A673 (cell line): ENCODE data around the gene SLC28A1. TPM values are rescaled to one million over a fixed set of nuclear protein-coding genes. Genes with fewer than 3 reads are reported as not detected.
"Not testable (repeated sequence)": the region's sequence is repeated elsewhere in the genome, so short reads cannot be mapped to it uniquely, and the experiment has no call there.

Experiments used
- BruUV-seq: library from RNA; stranded (reverse); fragments of 400-500 nt; replicated peaks from 2 replicates; lab custom pipeline; 2021; lab: Mats Ljungman, UMichigan
- CTCF ChIA-PET: fragments of 300-600 bp; sonication (Branson Sonifier 250); formaldehyde crosslinking; loops from one replicate; lab custom pipeline; 2022; ENCODE audit warnings: antibody characterized with exemption; lab: Charles Lee
- POLR2A ChIA-PET: fragments of 300-600 bp; sonication (Branson Sonifier 250); formaldehyde crosslinking; loops from one replicate; lab custom pipeline; 2022; ENCODE audit warnings: antibody characterized with exemption; ENCODE audit not compliant: low non-redundant PET; lab: Charles Lee
- DNase-seq: peaks from one replicate; pipeline ENCODE4 v3.0.0-alpha.2; 2015; ENCODE audit warnings: low spot score
- H3K27ac ChIP-seq: fragments of 200-600 bp; sonication (generic); 2 replicates; pipeline ENCODE4 v1.5.1; 2016; ENCODE audit warnings: mixed run types, low read depth, mild to moderate bottlenecking, mixed read lengths, antibody characterized with exemption, low read length; ENCODE audit not compliant: poor library complexity, severe bottlenecking
- H3K27me3 ChIP-seq: fragments of 200-600 bp; sonication (generic); replicated peaks from 2 replicates; pipeline ENCODE4 v1.6.1; 2017; ENCODE audit warnings: mixed run types, low read depth, mild to moderate bottlenecking, mixed read lengths, antibody characterized with exemption, low read length; ENCODE audit not compliant: insufficient read depth, poor library complexity
- H3K36me3 ChIP-seq: fragments of 200-600 bp; sonication (generic); 2 replicates; pipeline ENCODE4 v1.6.1; 2016; ENCODE audit warnings: mixed run types, mild to moderate bottlenecking, mixed read lengths, antibody characterized with exemption, low read length; ENCODE audit not compliant: insufficient read depth, poor library complexity, severe bottlenecking
- H3K4me1 ChIP-seq: fragments of 200-600 bp; sonication (generic); 2 replicates; pipeline ENCODE4 v1.6.1; 2017; ENCODE audit warnings: mixed run types, mild to moderate bottlenecking, mixed read lengths, antibody characterized with exemption, low read length; ENCODE audit not compliant: insufficient read depth, poor library complexity, severe bottlenecking
- H3K4me3 ChIP-seq: fragments of 200-600 bp; sonication (generic); 2 replicates; pipeline ENCODE4 v1.5.1; 2016; ENCODE audit warnings: low read depth, mixed run types, mild to moderate bottlenecking, mixed read lengths, low read length; ENCODE audit not compliant: poor library complexity, severe bottlenecking
- H3K9me3 ChIP-seq: fragments of 200-600 bp; sonication (generic); 2 replicates; pipeline ENCODE4 v1.6.1; 2016; ENCODE audit warnings: mixed run types, low read depth, mild to moderate bottlenecking, mixed read lengths, antibody characterized with exemption, low read length; ENCODE audit not compliant: poor library complexity, severe bottlenecking
- EZH2 ChIP-seq: fragments of 200-600 bp; sonication (generic); IDR thresholded peaks from 2 replicates; pipeline ENCODE4 v1.6.1; 2017; ENCODE audit warnings: borderline replicate concordance, low read depth, mild to moderate bottlenecking, mixed read lengths, antibody characterized with exemption, low read length; ENCODE audit not compliant: poor library complexity, severe bottlenecking
- intact Hi-C: fragments of 100-400 bp; cut with micrococcal nuclease; formaldehyde crosslinking; loops from one replicate; pipeline ENCODE4 v1.10.0; 2022; ENCODE audit not compliant: unreplicated experiment
- total RNA-seq: library from RNA; stranded (reverse); gene quantifications from 2 replicates; pipeline ENCODE4 v1.2.3, GENCODE V29; 2021
- TF ChIP-seq, protein P1 (sequence below): fragments of 300-800, 200-600 bp; sonication (generic); conservative IDR thresholded peaks from 2 replicates; pipeline ENCODE4 v1.5.1; 2017; ENCODE audit warnings: low read depth, mild to moderate bottlenecking, antibody characterized with exemption, low read length, moderate library complexity, mixed read lengths

The SLC28A1 gene
- total RNA-seq, 1 experiment from 2014 or later = not detected

DNA sequence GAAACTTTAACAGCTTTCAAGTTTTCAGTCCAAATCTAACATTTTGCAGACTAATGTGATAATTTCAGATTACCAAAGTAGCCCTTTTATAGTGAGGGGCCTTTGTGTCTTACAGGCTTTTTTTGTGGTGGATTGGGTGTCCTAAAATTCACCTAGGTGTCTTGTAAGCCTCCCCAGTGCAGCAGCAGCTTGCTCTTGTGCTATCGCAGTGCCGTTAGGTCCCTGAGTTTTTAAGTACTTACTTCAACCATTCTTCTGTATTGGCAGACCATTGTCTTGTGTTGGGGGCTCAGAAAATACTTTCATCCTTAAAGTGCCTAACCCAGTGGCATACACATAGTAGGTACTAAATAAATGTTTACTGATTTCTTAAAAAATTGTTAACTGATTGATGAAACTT is 99.2 kb downstream of the SLC28A1 start:
- H3K27me3 ChIP-seq = no peaks in the 10 kb centered on the region
- TF ChIP-seq EZH2 = no peak
- TF ChIP-seq, protein P1, sequence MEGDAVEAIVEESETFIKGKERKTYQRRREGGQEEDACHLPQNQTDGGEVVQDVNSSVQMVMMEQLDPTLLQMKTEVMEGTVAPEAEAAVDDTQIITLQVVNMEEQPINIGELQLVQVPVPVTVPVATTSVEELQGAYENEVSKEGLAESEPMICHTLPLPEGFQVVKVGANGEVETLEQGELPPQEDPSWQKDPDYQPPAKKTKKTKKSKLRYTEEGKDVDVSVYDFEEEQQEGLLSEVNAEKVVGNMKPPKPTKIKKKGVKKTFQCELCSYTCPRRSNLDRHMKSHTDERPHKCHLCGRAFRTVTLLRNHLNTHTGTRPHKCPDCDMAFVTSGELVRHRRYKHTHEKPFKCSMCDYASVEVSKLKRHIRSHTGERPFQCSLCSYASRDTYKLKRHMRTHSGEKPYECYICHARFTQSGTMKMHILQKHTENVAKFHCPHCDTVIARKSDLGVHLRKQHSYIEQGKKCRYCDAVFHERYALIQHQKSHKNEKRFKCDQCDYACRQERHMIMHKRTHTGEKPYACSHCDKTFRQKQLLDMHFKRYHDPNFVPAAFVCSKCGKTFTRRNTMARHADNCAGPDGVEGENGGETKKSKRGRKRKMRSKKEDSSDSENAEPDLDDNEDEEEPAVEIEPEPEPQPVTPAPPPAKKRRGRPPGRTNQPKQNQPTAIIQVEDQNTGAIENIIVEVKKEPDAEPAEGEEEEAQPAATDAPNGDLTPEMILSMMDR = no peak
- CTCF ChIA-PET = no interaction called here
- H3K9me3 ChIP-seq = no peaks in the 10 kb centered on the region
- no peak for DNase-seq
- BruUV-seq = no TSS peak
- peaks cover 52% of the 10 kb centered on the region for H3K4me1 ChIP-seq
- POLR2A ChIA-PET = no interaction called here
- H3K27ac ChIP-seq = peak overlapping the region; percentile 92
- no peaks in the 10 kb centered on the region for H3K36me3 ChIP-seq
- intact Hi-C loops = no loop called here
- H3K4me3 ChIP-seq = peak overlapping the region; percentile 86

DNA sequence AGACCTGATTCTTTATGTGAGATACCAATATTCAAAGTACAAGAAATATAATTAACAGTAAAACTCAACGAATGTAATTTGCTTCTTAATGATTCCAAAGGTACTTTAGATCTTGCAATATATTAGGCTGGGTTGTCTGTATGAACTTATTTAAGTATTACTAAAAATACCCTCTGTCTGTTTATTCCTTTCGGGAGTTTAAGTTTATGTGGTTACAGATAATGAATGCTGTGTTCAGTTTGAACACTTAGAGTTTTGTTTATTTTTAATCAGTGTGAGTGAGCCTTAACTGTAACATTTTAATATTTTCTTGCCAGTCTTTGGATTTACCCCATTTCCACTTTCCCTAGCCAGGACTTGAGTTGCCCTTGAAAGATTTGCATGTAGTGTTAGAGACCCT is 100.7 kb downstream of the SLC28A1 start:
- TF ChIP-seq, protein P1 = no peak
- no peak for TF ChIP-seq EZH2
- ChIA-PET POLR2A (no interaction called here), CTCF (no interaction called here)
- DNase-seq = no peak
- Histone ChIP-seq H3K4me3 (peak overlapping the region; percentile 86), H3K9me3 (no peaks in the 10 kb centered on the region), H3K27me3 (no peaks in the 10 kb centered on the region), H3K27ac (peak overlapping the region; percentile 7), H3K36me3 (no peaks in the 10 kb centered on the region), H3K4me1 (peaks cover 51% of the 10 kb centered on the region)
- intact Hi-C loops = loop anchor here (5.0 kb wide), 1 partner anchor 57 kb away; no protein-coding TSS in a partner anchor
- BruUV-seq = no TSS peak

DNA sequence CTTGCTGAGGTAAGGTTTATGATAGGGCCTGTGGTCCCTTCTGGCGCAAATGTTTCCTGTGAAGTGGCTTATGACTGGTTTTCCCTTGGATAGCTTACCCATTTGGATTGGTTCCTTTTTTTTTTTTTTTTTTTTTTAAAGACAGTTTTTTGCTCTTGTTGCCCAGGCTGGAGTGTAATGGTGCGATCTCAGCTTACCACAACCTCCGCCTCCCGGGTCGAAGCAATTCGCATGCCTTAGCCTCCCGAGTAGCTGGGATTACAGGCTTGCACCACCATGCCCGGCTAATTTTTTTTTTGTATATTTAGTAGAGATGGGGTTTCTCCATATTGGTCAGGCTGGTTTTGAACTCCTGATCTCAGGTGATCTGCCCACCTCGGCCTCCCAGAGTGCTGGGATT is 102.9 kb downstream of the SLC28A1 start:
- H3K27me3 ChIP-seq, H3K9me3 ChIP-seq, DNase-seq, H3K36me3 ChIP-seq, H3K27ac ChIP-seq, H3K4me3 ChIP-seq, POLR2A ChIA-PET, BruUV-seq: not testable (repeated sequence)
- peaks cover 71% of the 10 kb centered on the region for H3K4me1 ChIP-seq
- CTCF ChIA-PET = interaction anchor here (0.6 kb wide), 1 partner anchor 44 kb away, joined by 7 read pairs; no protein-coding TSS in a partner anchor
- intact Hi-C loops = loop anchor here (5.0 kb wide), 1 partner anchor 55 kb away; no protein-coding TSS in a partner anchor
